HFF-Myc (cell line): ENCODE measurements around the gene SGO1.
A peak's percentile ranks its signal among the peaks of the same experiment; 100 is the strongest.

Experiments
- DNase-seq: peaks from one replicate; pipeline ENCODE4 v3.0.0-alpha.2; 2011; ENCODE audit warnings: low read depth; ENCODE audit errors: extremely low read depth
- H3K4me3 ChIP-seq: replicated peaks from 2 replicates; pipeline ENCODE4 v1.5.1; 2011; ENCODE audit warnings: low read depth, mild to moderate bottlenecking, control low read depth, low read length
- TF ChIP-seq, protein P1 (sequence below): IDR thresholded peaks from 2 replicates; pipeline ENCODE4 v1.5.1; 2012; ENCODE audit warnings: mild to moderate bottlenecking, low read depth, low read length, control low read depth; ENCODE audit errors: missing control alignments

SGO1 gene

DNA sequence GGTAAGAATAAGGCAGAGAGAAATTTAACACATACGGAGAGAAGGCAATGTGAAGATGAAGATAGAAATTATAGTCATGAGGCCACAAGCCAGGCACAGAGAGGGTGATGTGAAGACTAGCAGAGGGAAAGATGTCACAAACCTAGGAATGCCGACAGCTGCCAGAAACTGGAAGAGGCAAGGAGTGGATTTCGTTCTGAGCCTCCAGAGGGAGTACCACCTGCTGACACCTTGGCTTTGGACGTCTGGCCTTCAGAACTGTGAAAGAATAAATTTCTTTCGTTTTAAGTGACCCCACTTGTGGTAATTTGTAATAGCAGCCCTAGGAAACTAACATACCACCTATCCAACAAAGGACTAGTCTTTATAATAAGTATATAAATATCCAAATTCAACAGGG is 5.0 kb upstream of the SGO1 start:
- no peak overlapping the region for H3K4me3 ChIP-seq
- TF ChIP-seq, protein P1, sequence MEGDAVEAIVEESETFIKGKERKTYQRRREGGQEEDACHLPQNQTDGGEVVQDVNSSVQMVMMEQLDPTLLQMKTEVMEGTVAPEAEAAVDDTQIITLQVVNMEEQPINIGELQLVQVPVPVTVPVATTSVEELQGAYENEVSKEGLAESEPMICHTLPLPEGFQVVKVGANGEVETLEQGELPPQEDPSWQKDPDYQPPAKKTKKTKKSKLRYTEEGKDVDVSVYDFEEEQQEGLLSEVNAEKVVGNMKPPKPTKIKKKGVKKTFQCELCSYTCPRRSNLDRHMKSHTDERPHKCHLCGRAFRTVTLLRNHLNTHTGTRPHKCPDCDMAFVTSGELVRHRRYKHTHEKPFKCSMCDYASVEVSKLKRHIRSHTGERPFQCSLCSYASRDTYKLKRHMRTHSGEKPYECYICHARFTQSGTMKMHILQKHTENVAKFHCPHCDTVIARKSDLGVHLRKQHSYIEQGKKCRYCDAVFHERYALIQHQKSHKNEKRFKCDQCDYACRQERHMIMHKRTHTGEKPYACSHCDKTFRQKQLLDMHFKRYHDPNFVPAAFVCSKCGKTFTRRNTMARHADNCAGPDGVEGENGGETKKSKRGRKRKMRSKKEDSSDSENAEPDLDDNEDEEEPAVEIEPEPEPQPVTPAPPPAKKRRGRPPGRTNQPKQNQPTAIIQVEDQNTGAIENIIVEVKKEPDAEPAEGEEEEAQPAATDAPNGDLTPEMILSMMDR: no peak
- no peak for DNase-seq

DNA sequence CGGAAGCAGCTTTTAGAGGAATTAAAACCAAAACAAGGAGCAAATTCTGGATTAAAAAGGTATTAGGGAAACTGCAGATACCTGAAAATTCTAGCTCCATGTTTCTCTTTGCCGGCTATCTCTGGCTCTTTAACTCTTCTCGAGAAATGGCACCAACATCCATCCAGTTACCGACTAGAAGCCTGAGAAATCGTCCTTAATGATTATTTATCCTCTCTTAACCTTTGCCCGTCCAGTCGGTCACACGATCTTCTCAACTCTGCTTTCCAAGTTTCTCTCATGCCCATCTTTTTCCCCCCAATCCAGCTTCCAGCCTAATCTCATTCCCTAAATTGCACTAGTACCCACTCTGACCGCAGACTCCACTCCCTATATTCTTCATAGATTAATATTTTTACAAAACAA is 596 bp upstream of the SGO1 start:
- DNase-seq: no peak
- TF ChIP-seq, protein P1: no peak
- H3K4me3 ChIP-seq: peak overlapping the region; percentile 92

DNA sequence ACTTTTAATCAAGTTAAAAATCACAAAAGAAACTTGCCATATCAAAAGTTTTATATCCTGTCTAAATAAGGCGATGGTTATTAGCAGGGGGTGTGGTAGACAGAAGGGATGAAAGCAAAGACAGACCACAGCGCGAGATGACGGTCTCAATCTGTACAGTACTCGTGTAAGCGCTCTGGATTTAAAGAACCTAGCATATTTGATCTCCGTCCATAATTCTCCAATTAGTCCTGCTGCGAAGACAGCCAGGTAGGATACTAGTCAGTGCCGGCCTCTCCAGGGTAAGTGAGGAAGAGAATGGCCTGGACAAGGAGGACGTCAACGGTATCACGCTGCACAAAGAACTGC is 701 bp downstream of the SGO1 start:
- DNase-seq: no peak

DNA sequence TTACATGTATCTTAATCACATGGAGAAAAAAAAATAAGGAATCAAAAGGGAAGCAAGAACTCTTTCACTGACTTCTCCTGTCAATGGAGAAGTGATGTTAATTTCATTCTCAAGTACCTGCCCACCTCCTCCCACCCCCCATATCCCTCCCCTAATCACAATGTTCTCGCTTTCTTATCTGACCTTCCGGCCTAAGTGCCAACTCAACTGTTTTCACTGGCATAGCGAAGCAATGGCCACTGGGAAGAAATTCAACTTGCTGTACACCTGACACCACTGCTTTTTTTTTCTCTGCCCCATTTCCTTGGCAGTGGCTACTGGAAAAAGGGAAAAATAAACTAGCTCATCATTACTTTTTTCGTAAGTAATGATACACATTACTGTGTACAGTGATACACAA is 3.8 kb downstream of the SGO1 start:
- no peak for DNase-seq
- H3K4me3 ChIP-seq: no peak overlapping the region
- TF ChIP-seq, protein P1: no peak

More for the DNA sequence above, 701 bp downstream of the SGO1 start:
- H3K4me3 ChIP-seq: peak overlapping the region; percentile 92
- TF ChIP-seq, protein P1: no peak

DNA sequence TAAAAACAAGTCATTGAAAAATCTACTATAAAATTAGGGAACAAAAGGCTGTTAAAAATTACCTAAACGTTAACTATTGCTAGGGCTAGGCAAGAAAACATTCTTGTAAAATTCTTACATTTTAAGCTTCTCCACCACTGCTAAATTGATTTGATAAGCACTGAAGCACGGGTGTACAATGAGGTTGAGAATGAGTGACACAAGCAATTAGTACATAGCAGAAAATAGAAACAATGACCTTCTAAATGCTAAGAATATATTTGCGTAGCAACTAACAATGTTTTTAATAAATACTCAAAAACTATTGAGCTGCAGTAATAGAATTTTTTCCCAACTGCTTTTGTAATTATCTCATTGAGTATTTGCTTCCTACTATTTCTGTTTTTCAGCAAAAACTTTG is 4.7 kb downstream of the SGO1 start:
- H3K4me3 ChIP-seq: no peak overlapping the region
- TF ChIP-seq, protein P1: no peak
- DNase-seq: no peak

DNA sequence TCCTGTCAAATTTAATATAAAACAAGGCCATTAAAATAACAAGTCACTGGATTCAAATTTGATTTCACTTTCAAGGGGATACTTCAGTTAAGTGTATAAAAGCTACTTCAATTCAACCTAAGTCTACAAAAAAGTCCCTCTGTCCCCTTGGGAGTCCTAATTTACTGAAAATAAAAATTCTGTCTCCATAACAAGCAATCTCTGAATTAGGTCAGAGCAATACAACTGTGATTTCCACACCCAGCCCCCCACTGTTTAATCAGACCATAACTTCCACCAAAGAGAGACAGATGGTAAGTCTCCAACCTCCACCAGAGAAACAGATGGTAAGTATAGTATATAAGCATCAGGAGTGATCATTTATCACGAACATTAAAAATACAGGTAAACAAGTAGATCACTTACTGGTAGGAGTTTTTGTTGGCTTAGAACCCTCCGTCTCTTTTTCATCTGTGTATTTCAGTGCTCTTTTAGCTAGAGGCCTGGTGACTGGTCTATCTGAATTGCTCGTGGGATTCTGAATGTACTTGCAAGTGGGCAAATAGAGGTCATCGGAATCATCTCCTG is 12.1 kb downstream of the SGO1 start:
- DNase-seq: no peak
- H3K4me3 ChIP-seq: no peak overlapping the region
- TF ChIP-seq, protein P1: no peak

DNA sequence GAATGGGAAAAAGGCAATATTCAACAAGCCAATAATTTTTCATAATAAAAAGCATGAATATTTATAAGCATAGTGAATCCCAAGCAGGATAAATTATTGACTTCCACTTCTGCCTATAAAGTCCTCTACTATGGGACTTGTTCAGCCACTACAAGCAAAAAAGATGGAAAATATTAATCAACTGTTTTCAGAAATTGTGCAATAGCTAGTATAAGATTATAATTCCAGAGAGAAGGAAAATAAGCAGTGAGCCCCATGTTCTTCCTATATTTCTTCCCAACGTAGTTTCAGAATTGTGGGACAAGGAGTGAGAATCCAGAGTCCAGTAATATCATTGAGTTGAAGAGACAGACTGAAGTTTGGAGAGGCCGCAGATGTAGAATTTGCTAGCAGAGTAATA is 24.3 kb downstream of the SGO1 start:
- no peak overlapping the region for H3K4me3 ChIP-seq
- TF ChIP-seq, protein P1: no peak
- no peak for DNase-seq
